ENCODE results near the gene POFUT2.
A peak's percentile ranks its signal among the peaks of the same experiment; 100 is the strongest.

POFUT2 gene

GRCh38 chr21:45250914-45251634, 36.6 kb downstream of the POFUT2 start:
- DNase-seq (ENCODE audit: low read depth, low spot score) = no peak

GRCh38 chr21:45250272-45250671, 37.4 kb downstream of the POFUT2 start:
- no peak for DNase-seq (ENCODE audit: low read depth, low spot score)

GRCh38 chr21:45249626-45250025, 38.1 kb downstream of the POFUT2 start:
- DNase-seq (ENCODE audit: low read depth, low spot score) = no peak

GRCh38 chr21:45248893-45249381, 38.8 kb downstream of the POFUT2 start:
- no peak for DNase-seq (ENCODE audit: low read depth, low spot score)

GRCh38 chr21:45248301-45248892, 39.3 kb downstream of the POFUT2 start:
- DNase-seq (ENCODE audit: low read depth, low spot score) = no peak

GRCh38 chr21:45246386-45247320, 41.0 kb downstream of the POFUT2 start:
- DNase-seq (ENCODE audit: low read depth, low spot score) = no peak

- no peak for DNase-seq (ENCODE audit: low read depth, low spot score)
These were observed 42.8 kb downstream of the POFUT2 start for GRCh38 chr21:45244799-45245340.

GRCh38 chr21:45243603-45244002, 44.1 kb downstream of the POFUT2 start:
- DNase-seq (ENCODE audit: low read depth, low spot score) = no peak

GRCh38 chr21:45241357-45241756, 46.3 kb downstream of the POFUT2 start:
- no peak for DNase-seq (ENCODE audit: low read depth, low spot score)

- DNase-seq (ENCODE audit: low read depth, low spot score) = no peak
These were observed 50.3 kb downstream of the POFUT2 start for GRCh38 chr21:45237401-45237800.

- no peak for DNase-seq (ENCODE audit: low read depth, low spot score)
These were observed 51.2 kb downstream of the POFUT2 start for GRCh38 chr21:45236481-45236880.

GRCh38 chr21:45235488-45235887, 52.2 kb downstream of the POFUT2 start:
- no peak for DNase-seq (ENCODE audit: low read depth, low spot score)

- DNase-seq (ENCODE audit: low read depth, low spot score) = no peak
These were observed 52.7 kb downstream of the POFUT2 start for GRCh38 chr21:45234965-45235364.

- DNase-seq (ENCODE audit: low read depth, low spot score) = no peak
These were observed 53.6 kb downstream of the POFUT2 start for GRCh38 chr21:45234127-45234526.

GRCh38 chr21:45231705-45232104, 56.0 kb downstream of the POFUT2 start:
- no peak for DNase-seq (ENCODE audit: low read depth, low spot score)

- no peak for DNase-seq (ENCODE audit: low read depth, low spot score)
These were observed 58.9 kb downstream of the POFUT2 start for GRCh38 chr21:45228656-45229240.

- peak; percentile 90 for DNase-seq (ENCODE audit: low read depth, low spot score)
These were observed 59.5 kb downstream of the POFUT2 start for GRCh38 chr21:45228171-45228641.

- no peak for DNase-seq (ENCODE audit: low read depth, low spot score)
These were observed 60.0 kb downstream of the POFUT2 start for GRCh38 chr21:45227735-45228134.

- no peak for DNase-seq (ENCODE audit: low read depth, low spot score)
These were observed 61.0 kb downstream of the POFUT2 start for GRCh38 chr21:45226540-45227326.

GRCh38 chr21:45225741-45226327, 61.9 kb downstream of the POFUT2 start:
- DNase-seq (ENCODE audit: low read depth, low spot score) = no peak

Measured in smooth muscle cell of the brain vasculature (primary cell).